ENCODE data around the gene CPNE4.
"Not testable (repeated sequence)": the region's sequence is repeated elsewhere in the genome, so short reads cannot be mapped to it uniquely, and the experiment has no call there.

Gene CPNE4

DNA sequence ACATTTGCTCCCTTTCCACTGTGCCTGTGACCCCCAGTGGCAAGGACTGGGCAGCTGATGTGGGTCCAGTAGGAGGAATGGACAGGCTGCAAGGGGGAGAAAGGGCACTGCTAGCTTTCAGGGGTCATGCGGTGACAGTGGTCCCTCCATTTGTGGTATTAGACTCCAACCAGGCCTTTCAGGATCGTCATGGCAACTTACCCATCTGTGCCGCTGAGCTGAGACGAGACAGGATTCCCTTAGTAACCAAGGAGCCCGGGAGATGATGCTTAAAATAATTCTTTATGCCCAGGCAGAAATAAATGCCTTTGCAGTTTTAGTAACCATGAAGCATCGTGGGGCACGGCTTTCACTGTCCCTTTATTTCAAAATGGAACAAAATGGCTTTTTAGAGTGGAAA lies 516.1 kb downstream of the CPNE4 start:
- DNase-seq: no peak

GRCh38 chr3:131505421-131505820 lies 529.4 kb downstream of the CPNE4 start:
- DNase-seq: no peak

- DNase-seq: peak; percentile 45
Measured at GRCh38 chr3:131503320-131503635, 531.5 kb downstream of the CPNE4 start.

GRCh38 chr3:131502530-131503319 lies 532.1 kb downstream of the CPNE4 start, which contains the start of gene MRPL3:
MRPL3 (minus strand) TSS chr3:131502971; CDS start chr3:131502821, 150 bp downstream.
- DNase-seq: peak; percentile 94

DNA sequence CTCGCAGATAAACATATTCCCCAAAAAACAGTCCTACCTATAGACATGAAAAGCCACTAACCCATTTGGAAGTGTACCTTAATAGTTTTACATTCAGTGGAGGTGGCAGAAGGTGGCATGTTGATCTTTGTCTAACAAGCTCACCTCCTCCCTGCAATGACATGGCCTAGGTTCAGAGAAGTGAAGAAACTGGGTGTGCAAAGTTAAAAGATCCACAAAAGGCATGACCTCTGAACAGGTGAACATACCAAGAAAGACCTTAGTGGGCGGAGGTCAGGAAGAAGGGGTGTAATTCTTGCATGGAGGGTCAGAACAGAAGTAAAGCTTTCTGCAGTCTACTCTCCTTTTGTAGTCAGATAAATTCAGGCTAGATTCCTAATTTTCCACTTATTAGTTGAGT lies 532.9 kb downstream of the CPNE4 start:
- DNase-seq: peak; percentile 17

DNA sequence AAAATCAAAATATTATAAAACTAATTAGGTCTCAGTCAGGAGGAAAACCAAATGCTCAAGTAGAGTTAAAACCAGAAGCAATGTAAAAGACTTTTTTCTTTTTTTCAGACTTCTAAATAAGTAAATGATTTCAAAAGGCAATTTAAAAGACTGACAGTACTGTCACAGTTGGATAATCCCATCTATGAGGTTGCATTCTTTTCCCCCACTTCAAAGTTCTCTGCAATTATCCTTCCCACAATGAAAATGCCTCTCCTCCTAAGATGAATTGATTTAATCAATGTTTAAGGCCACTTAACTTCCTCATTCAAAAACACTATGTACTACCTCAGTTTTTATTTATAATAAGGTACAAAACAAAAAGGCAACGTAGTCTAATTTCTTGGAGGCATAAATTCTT lies 540.1 kb downstream of the CPNE4 start:
- no peak for DNase-seq

- DNase-seq: no peak
Measured at GRCh38 chr3:131491775-131492174, 543.0 kb downstream of the CPNE4 start.

DNA sequence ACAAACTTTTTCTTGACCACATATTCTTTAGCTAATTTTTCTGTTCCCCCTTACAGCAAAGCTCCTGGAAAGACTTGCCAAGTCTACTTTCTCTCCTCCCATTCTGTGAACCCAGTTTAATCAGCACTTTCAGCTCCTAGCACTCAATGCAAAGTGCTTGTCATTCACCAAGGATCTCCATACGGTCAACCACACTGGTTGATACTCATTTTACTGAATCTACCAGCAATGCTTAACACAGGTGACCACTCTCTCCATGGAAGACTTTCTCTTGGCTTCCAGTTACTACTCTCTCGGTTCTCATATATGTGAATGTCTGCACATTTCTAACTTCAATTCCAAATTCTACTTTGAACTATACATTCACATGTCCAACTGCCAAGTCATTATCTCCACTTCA lies 543.7 kb downstream of the CPNE4 start:
- DNase-seq: no peak

- not testable (repeated sequence) for DNase-seq
Measured at GRCh38 chr3:131486545-131486944, 548.3 kb downstream of the CPNE4 start.

- DNase-seq: no peak
Measured at GRCh38 chr3:131485119-131485518, 549.7 kb downstream of the CPNE4 start.

DNA sequence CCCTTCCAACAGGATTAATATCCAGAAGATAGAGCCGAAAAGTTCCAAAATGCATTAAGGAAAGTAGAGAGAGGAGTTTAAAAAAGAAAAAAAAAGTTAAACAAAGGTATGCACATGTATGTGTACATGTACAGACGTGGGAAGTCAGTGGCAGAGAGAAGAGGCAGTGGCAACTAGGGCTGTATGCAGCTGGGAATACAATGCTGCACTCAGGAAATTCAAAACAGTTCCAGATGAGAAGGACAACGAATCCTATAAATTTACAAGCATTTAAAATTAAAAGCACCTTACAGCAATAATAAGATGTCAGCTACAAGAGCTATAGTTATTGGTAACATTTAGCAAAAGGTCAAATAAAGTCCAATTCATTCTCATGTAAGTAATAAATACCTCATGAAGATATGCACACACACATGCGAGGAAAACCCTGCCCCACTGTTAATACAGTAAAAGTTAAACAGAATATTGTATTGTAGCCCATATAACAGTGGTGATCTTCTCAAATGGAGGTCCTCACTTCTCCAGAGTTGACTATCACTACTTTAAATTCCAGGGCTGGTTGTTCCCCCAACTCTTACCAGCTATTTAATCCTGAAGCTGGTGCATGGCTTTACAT lies 550.2 kb downstream of the CPNE4 start:
- DNase-seq: no peak
